KOPT-K1 (cell line): Measurements from ENCODE around the gene ZNF217.
"Not testable (repeated sequence)": the region's sequence is repeated elsewhere in the genome, so short reads cannot be mapped to it uniquely, and the experiment has no call there.

ENCODE experiments used
- H3K27ac ChIP-seq: fragments of 200-600 bp; sonication (generic); 2 replicates; pipeline ENCODE4 v1.5.1; 2016; ENCODE audit warnings: antibody characterized with exemption, mild to moderate bottlenecking, low read depth, low read length; ENCODE audit not compliant: poor library complexity, severe bottlenecking
- H3K36me3 ChIP-seq: fragments of 200-600 bp; sonication (generic); 2 replicates; pipeline ENCODE4 v1.5.1; 2017; ENCODE audit warnings: antibody characterized with exemption, mild to moderate bottlenecking, low read length, moderate library complexity; ENCODE audit not compliant: insufficient read depth
- H3K9me3 ChIP-seq: fragments of 200-600 bp; sonication (generic); 2 replicates; pipeline ENCODE4 v1.5.1; 2017; ENCODE audit warnings: antibody characterized with exemption, low read length, mild to moderate bottlenecking; ENCODE audit not compliant: insufficient read depth, poor library complexity, severe bottlenecking

The ZNF217 gene

GRCh38 chr20:53625311-53626129, 31.9 kb upstream of the ZNF217 start:
- Histone ChIP-seq H3K27ac (no peak overlapping the region), H3K9me3 (no peaks in the 10 kb centered on the region), H3K36me3 (no peaks in the 10 kb centered on the region)

DNA sequence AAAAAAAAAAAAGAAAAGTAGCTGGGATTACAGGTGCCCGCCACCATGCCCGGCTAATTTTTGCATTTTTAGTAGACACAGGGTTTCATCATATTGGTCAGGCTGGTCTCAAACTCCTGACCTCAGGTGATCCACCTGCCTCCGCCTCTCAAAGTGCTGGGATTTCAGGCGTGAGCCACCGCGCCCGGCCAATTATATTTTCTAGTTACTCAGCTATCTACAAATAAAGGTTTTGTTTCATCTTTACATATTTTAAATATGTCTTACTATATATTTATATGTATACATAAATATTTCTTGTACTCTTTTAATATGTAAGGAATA, 31.2 kb upstream of the ZNF217 start:
- H3K27ac ChIP-seq, H3K36me3 ChIP-seq, H3K9me3 ChIP-seq: not testable (repeated sequence)

GRCh38 chr20:53623454-53624211, 30.0 kb upstream of the ZNF217 start:
- H3K27ac ChIP-seq, result peak overlapping the region; percentile 95
- no peaks in the 10 kb centered on the region for H3K36me3 ChIP-seq
- no peaks in the 10 kb centered on the region for H3K9me3 ChIP-seq

DNA sequence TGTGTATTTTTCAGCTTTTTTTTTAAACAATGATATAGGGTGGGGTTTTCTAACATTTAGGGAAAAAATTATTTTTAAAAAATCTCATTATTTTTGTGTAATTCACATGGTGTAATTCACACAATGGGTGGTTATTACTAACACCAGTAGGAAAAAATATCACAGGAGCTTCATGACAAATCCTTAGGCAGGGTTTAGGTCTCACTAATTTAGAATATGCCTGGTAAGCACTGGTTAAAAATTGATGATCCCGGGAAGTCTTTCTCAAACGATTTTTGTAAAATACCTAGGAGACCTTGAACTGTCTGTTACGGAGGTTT, 29.5 kb upstream of the ZNF217 start:
- Histone ChIP-seq H3K36me3 (no peaks in the 10 kb centered on the region), H3K27ac (peak overlapping the region; percentile 95)

GRCh38 chr20:53622247-53623133, 28.9 kb upstream of the ZNF217 start:
- peak overlapping the region; percentile 95 for H3K27ac ChIP-seq
- H3K9me3 ChIP-seq, result no peaks in the 10 kb centered on the region
- no peaks in the 10 kb centered on the region for H3K36me3 ChIP-seq

More for the DNA sequence above, 29.5 kb upstream of the ZNF217 start:
- no peaks in the 10 kb centered on the region for H3K9me3 ChIP-seq

DNA sequence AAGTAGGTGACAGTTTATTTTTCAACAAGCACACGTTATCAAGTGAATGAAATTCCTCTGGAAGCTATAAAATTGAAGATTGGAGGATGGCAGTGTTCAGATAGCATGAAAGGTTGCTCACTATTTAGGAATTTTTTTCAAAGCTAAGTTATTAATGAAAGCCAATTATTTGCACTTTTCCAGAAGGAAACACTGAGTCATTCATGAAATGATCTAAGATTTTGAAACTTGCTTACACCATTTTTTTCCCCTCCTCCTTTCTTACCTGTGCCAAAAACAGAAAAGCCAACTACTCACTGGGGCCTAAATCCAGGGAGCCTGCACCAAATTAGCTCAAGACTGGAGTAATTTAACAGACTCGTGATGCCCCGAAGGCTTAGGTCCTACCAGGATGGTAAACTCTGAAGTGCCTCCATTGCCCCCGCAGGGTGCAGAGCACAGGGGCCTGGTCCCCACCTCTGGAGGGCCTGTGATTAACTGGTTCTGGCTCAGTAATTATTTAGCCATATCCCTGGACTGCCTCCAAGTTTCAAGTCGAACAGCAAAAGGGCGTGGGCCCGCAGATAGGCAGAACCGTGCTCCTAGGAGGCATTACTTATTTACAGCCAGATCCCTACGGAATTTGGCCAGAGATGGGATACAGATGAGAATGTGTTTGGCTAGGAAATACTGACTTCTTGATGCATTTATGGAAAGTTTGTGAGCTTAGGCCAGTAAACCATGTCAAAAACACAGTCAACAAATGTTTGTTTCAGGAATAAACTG, 28.0 kb upstream of the ZNF217 start:
- no peaks in the 10 kb centered on the region for H3K36me3 ChIP-seq
- peak overlapping the region; percentile 95 for H3K27ac ChIP-seq
- H3K9me3 ChIP-seq, result no peaks in the 10 kb centered on the region

GRCh38 chr20:53618490-53619000, 24.9 kb upstream of the ZNF217 start:
- not testable (repeated sequence) for H3K36me3 ChIP-seq, H3K27ac ChIP-seq, H3K9me3 ChIP-seq

- Histone ChIP-seq H3K36me3 (no peaks in the 10 kb centered on the region), H3K27ac (no peak overlapping the region)
Observed at GRCh38 chr20:53617791-53618489, 24.3 kb upstream of the ZNF217 start.

GRCh38 chr20:53616489-53616888, 22.9 kb upstream of the ZNF217 start:
- not testable (repeated sequence) for H3K9me3 ChIP-seq, H3K27ac ChIP-seq, H3K36me3 ChIP-seq

More at GRCh38 chr20:53617791-53618489, 24.3 kb upstream of the ZNF217 start:
- no peaks in the 10 kb centered on the region for H3K9me3 ChIP-seq

GRCh38 chr20:53613748-53614147, 20.1 kb upstream of the ZNF217 start:
- Histone ChIP-seq H3K9me3 (no peaks in the 10 kb centered on the region), H3K36me3 (no peaks in the 10 kb centered on the region), H3K27ac (no peak overlapping the region)

DNA sequence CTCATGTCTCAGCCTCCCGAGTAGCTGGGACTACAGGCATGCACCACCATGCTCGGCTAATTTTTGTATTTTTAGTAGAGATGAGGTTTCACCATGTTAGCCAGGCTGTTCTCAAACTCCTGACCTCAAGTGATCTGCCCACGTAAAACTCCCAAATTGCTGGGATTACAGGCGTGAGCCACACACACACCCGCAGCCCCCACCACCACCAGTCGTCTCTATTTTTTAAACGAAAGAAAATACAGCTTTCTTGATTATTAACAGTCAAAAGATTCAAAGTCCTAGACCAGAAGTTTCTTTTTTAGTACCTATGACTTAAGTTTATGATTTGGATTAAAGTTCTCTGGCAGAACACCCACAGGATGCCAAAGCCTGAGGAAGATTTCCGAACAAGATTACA, 18.6 kb upstream of the ZNF217 start:
- not testable (repeated sequence) for H3K27ac ChIP-seq, H3K36me3 ChIP-seq, H3K9me3 ChIP-seq

DNA sequence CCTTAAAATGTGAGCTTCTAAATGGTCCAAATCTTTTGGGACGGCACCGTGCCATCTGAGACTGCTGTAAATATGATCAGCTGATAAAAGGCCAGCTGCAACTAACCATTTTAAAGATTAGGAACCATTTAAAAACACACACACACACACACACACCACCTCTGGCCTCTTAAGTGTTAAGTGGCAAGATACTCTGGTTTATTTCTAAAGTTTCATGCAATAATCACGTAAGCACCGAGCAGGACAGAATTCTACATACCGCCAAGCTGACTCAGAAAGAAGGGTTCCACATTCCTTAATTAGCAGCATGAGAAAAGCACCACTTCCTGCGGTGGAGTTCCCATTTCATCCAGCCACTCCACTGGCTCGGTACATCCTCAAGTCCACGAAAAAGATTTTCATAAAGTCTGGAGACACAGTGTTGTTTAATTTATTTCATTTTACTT, 17.8 kb upstream of the ZNF217 start:
- H3K36me3 ChIP-seq, result no peaks in the 10 kb centered on the region
- H3K27ac ChIP-seq, result peak overlapping the region; percentile 18
- H3K9me3 ChIP-seq, result no peaks in the 10 kb centered on the region

- H3K36me3 ChIP-seq, result no peaks in the 10 kb centered on the region
- H3K9me3 ChIP-seq, result no peaks in the 10 kb centered on the region
- peak overlapping the region; percentile 91 for H3K27ac ChIP-seq
Observed at GRCh38 chr20:53609491-53610445, 16.1 kb upstream of the ZNF217 start.
